ENCODE results near the gene ARHGAP18.
A peak's percentile ranks its signal among the peaks of the same experiment; 100 is the strongest.

Gene ARHGAP18

DNA sequence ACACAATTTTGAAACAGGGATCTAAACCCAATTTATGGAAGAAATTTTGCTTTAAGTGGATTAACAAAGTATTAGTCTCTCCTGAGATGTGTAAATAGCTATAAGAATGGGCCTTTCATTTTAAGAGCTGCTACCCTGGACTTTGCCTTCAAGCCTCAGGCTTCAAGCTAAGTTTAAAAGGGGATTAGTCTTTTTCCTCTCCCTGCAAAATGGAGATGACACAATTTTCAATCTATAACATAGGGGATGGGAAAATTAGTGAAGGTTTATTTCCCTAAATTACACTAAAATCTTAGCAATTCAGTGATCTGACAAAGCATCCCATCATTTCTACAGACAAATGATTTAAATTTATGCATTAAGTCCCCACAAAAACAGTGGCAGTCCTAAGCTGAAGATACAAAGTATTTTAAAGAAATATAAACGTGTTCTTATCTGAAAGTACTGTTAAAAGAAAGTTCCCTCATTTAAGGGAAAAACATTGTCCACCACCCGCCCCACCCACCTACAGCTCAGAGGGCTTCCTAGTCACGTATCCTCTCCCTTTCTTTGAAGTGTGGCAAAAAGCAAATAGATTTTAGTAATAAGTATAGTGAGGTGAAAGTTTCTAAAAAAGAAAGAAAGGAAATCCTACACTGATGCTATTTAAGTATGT, 14.5 kb downstream of the ARHGAP18 start:
- Histone ChIP-seq H2AFZ (ENCODE audit: low read length) (no peak overlapping the region), H3K27ac (ENCODE audit: low read length) (no peak overlapping the region), H3F3A (ENCODE audit: insufficient read depth, low read length) (peaks cover 13% of the 10 kb centered on the region; the same call in 1 of the 2 replicates), H3K4me1 (ENCODE audit: low read length) (peaks cover 59% of the 10 kb centered on the region), H3K27me3 (replicated peaks; ENCODE audit: insufficient read depth, low read length) (no peaks in the 10 kb centered on the region), H3K9ac (ENCODE audit: low read length) (peak overlapping the region; percentile 1; the same call in 1 of the 2 replicates), H3K9me2 (replicated peaks; ENCODE audit: insufficient read depth, low read length) (no peaks in the 10 kb centered on the region), H3K9me3 (replicated peaks; ENCODE audit: insufficient read depth, low read length) (no peaks in the 10 kb centered on the region), H3K79me2 (ENCODE audit: low read length) (peaks cover 100% of the 10 kb centered on the region), H4K20me1 (ENCODE audit: insufficient read depth, low read length) (no peaks in the 10 kb centered on the region), H3K4me3 (ENCODE audit: low read length) (no peak overlapping the region), H3K36me3 (replicated peaks; ENCODE audit: insufficient read depth, low read length) (no peaks in the 10 kb centered on the region), H3K4me2 (ENCODE audit: low read depth, low read length) (peak overlapping the region; percentile 42; the same call in 1 of the 2 replicates)
- TF ChIP-seq, protein P1, sequence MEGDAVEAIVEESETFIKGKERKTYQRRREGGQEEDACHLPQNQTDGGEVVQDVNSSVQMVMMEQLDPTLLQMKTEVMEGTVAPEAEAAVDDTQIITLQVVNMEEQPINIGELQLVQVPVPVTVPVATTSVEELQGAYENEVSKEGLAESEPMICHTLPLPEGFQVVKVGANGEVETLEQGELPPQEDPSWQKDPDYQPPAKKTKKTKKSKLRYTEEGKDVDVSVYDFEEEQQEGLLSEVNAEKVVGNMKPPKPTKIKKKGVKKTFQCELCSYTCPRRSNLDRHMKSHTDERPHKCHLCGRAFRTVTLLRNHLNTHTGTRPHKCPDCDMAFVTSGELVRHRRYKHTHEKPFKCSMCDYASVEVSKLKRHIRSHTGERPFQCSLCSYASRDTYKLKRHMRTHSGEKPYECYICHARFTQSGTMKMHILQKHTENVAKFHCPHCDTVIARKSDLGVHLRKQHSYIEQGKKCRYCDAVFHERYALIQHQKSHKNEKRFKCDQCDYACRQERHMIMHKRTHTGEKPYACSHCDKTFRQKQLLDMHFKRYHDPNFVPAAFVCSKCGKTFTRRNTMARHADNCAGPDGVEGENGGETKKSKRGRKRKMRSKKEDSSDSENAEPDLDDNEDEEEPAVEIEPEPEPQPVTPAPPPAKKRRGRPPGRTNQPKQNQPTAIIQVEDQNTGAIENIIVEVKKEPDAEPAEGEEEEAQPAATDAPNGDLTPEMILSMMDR (IDR thresholded peaks at IDR 0.05; ENCODE audit: low read length), result no peak
- TF ChIP-seq EZH2 (optimal IDR thresholded peaks at IDR 0.05; ENCODE audit: low read depth, low read length) (no peak), EZH2phosphoT487 (IDR thresholded peaks at IDR 0.05; ENCODE audit: low read length) (no peak)
- no peak for DNase-seq

DNA sequence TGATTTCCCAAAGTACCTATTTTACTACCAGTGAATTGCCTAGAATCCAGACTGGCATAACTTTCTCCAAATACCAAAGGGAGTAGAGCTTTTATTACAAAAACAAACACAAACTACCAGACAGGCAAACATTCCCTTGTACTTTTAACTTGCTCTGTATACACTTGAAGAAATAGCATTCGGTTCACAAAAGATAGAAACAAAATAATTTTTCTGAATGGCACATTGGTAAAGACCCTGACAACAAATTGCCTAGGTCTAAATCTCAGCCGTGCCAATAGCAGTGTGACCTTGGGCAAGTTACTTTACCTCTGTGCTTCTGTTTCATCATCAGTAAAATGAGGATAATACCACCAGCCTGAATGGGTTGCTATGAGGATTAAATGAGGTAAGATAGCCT, 15.9 kb downstream of the ARHGAP18 start:
- Histone ChIP-seq H3K27ac (ENCODE audit: low read length) (no peak overlapping the region), H3K27me3 (replicated peaks; ENCODE audit: insufficient read depth, low read length) (no peaks in the 10 kb centered on the region), H3K9ac (ENCODE audit: low read length) (no peak overlapping the region), H3K4me1 (ENCODE audit: low read length) (peaks cover 58% of the 10 kb centered on the region), H3K36me3 (replicated peaks; ENCODE audit: insufficient read depth, low read length) (no peaks in the 10 kb centered on the region), H3K79me2 (ENCODE audit: low read length) (peaks cover 100% of the 10 kb centered on the region), H3K9me3 (replicated peaks; ENCODE audit: insufficient read depth, low read length) (no peaks in the 10 kb centered on the region), H3F3A (ENCODE audit: insufficient read depth, low read length) (peaks cover 13% of the 10 kb centered on the region; the same call in 1 of the 2 replicates), H2AFZ (ENCODE audit: low read length) (no peak overlapping the region), H3K4me2 (ENCODE audit: low read depth, low read length) (no peak overlapping the region), H3K4me3 (ENCODE audit: low read length) (no peak overlapping the region), H4K20me1 (ENCODE audit: insufficient read depth, low read length) (no peaks in the 10 kb centered on the region), H3K9me2 (replicated peaks; ENCODE audit: insufficient read depth, low read length) (no peaks in the 10 kb centered on the region)
- no peak for DNase-seq
- TF ChIP-seq EZH2 (optimal IDR thresholded peaks at IDR 0.05; ENCODE audit: low read depth, low read length) (no peak), EZH2phosphoT487 (IDR thresholded peaks at IDR 0.05; ENCODE audit: low read length) (no peak)
- TF ChIP-seq, protein P1 (IDR thresholded peaks at IDR 0.05; ENCODE audit: low read length), result no peak

DNA sequence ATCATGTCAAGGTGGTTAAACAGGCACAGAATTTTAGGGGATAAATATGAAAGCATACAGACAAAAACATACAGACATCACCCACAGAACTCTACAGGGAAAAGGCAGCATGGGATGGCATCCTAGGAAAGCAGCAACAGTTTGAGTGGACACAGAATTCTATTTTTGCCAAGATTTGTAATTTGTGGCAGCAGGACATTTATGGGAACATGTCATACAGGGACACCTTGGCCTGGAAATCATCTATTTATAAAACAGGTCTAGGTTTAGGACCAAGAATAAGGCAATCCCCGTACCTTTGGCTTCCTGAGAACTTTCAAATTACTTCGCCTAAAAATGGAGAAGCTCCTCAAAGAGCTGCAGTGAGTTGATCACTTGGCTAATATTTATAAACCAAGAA, 17.5 kb downstream of the ARHGAP18 start:
- TF ChIP-seq EZH2 (optimal IDR thresholded peaks at IDR 0.05; ENCODE audit: low read depth, low read length), result no peak
- TF ChIP-seq EZH2phosphoT487 (IDR thresholded peaks at IDR 0.05; ENCODE audit: low read length), result no peak
- TF ChIP-seq, protein P1 (IDR thresholded peaks at IDR 0.05; ENCODE audit: low read length), result no peak
- H3K4me2 ChIP-seq (ENCODE audit: low read depth, low read length), result no peak overlapping the region
- peaks cover 65% of the 10 kb centered on the region for H3K4me1 ChIP-seq (ENCODE audit: low read length)
- H3K4me3 ChIP-seq (ENCODE audit: low read length), result no peak overlapping the region
- no peaks in the 10 kb centered on the region for H4K20me1 ChIP-seq (ENCODE audit: insufficient read depth, low read length)
- H3K79me2 ChIP-seq (ENCODE audit: low read length), result peaks cover 95% of the 10 kb centered on the region
- H3K27ac ChIP-seq (ENCODE audit: low read length), result no peak overlapping the region
- no peaks in the 10 kb centered on the region for H3K36me3 ChIP-seq (replicated peaks; ENCODE audit: insufficient read depth, low read length)
- no peaks in the 10 kb centered on the region for H3K9me2 ChIP-seq (replicated peaks; ENCODE audit: insufficient read depth, low read length)
- H3F3A ChIP-seq (ENCODE audit: insufficient read depth, low read length), result peaks cover 20% of the 10 kb centered on the region; the same call in 1 of the 2 replicates
- no peaks in the 10 kb centered on the region for H3K9me3 ChIP-seq (replicated peaks; ENCODE audit: insufficient read depth, low read length)
- H3K27me3 ChIP-seq (replicated peaks; ENCODE audit: insufficient read depth, low read length), result no peaks in the 10 kb centered on the region
- H2AFZ ChIP-seq (ENCODE audit: low read length), result no peak overlapping the region
- DNase-seq, result no peak
- H3K9ac ChIP-seq (ENCODE audit: low read length), result no peak overlapping the region
